Activated CD4-positive, alpha-beta T cell treated with anti-CD3 and anti-CD28 coated beads, Interleukin-2, amount 50 U/mL, for 48 hours (primary cell): ENCODE measurements around the gene VSIG10L2.

ENCODE experiments used
- DNase-seq, 2 experiments: peaks; one replicate each; pipeline ENCODE4 v3.0.0-alpha.2; 2020

The VSIG10L2 gene

GRCh38 chr11:125948278-125949051 is 2.6 kb downstream of the VSIG10L2 start:
- DNase-seq, result no peak

GRCh38 chr11:125949271-125950177 is 3.7 kb downstream of the VSIG10L2 start:
- DNase-seq, result no peak

DNA sequence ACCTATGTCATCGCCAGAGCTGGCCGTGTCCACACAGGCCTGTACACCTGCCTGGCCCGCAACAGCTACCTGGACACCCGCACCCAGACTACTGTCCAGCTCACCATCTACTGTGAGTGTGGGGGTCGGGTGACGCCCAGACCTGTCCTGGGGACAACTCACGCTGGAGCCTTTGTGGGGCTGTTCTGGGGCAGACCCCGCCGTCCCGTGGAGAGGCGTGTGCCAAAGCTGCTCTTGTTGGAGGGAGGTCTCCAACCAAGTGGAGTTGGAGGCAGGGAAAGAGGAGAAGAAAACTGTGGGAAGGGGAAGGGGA is 4.3 kb downstream of the VSIG10L2 start:
- no peak for DNase-seq

GRCh38 chr11:125950696-125951651 is 5.1 kb downstream of the VSIG10L2 start:
- DNase-seq, result no peak

DNA sequence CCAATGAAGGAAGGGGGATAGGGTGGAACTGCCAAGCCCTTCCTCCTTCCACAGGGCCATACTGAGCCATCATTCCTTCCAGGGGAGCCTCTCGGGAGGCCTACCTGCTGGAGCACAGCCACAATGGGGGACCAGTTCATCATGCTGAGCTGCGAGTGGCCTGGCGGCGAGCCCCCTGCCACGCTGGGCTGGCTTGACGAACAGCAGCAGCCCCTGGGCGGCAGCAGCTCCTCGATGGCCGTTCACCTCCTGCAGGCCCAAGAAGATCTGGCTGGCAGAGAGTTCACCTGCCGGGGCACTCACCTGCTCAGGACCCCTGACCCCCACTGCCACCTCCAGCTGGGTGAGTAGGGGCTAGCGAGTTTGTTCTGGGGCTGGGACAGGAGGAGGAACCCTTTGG is 5.9 kb downstream of the VSIG10L2 start:
- DNase-seq, result no peak

DNA sequence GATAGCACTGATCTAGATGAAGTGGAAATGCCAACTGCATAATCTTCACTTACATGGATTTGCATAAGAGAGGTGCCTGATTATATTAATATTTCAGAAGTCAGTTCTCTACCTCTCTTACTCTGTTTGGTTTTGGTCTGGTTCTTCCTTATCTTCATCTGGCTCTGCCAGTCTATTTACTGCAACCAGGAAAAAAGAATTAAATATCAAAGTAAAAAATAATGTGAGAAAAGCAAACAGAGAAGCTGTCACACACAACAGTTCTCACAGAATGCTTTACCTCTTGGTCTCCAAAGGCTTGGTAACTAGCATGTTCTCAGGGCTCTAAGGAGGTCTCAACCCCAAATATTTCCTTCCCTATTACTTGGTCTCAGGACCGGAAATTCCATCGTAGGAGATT is 6.7 kb downstream of the VSIG10L2 start:
- DNase-seq, result no peak

DNA sequence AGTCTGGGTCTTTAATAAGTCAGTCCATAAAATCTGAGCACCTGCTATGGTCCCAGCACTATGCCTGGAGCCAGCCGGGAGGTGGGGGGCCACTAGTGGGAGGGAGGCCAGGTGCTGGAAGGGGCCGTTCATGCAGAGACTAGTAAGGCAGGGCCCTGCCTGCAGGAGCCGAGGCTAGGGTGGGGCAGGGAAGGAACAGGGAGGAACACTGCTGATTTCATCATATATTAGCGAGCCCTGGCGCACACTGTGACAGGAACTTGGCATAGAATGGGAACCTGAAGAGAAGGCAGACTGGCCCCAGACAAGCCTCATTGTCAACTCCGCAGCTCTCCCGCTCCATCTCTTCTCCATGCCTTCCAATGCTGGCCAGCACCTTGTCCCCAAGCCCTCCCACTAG is 7.1 kb downstream of the VSIG10L2 start:
- DNase-seq, result no peak

DNA sequence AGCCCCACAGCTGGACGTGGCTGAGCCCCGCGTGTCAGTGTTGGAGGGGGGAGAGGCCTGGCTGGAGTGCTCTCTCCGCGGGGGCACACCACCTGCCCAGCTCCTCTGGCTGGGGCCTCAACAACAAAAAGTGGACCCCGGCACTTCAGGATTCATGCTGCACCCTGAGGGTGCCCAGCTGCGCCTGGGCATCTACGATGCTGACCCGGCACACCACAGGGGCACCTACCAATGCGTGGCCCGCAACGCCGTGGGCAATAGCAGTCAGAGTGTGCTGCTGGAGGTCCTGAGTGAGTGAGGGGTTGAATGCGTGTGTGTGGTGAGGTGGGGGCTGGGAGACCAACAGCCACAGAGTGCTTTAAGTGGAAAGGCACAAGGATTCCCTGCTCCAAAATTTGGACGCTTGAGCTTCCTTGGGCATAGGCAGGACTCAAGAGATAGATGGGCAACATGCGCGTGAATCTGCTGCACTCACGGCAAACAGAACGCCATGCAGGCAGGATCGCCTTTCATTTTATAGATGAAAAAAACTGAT is 7.6 kb downstream of the VSIG10L2 start:
- no peak for DNase-seq

- no peak for DNase-seq
Measured at GRCh38 chr11:125954123-125954944, 8.5 kb downstream of the VSIG10L2 start.

- DNase-seq, result no peak
Measured at GRCh38 chr11:125954945-125955640, 9.2 kb downstream of the VSIG10L2 start.

DNA sequence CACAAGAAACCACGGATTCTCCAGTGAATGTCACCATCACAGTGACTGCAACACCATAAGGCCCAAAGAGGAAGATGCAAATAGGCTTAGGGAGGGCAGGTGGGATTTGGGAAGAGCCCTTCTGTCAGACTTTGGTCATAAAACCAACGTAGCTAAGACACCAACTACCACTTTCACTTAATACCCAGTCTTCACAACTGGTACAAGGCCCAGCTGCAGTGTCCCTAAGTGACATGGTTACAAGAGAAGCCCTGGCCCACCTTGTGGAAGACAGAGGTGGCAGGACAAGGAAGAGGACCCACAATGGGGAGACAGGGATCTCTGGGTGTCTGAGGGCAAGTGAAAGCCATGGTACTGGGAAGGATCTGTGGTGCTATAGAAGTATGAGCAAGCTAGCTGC is 10.0 kb downstream of the VSIG10L2 start:
- DNase-seq, result no peak

GRCh38 chr11:125956391-125957134 is 10.7 kb downstream of the VSIG10L2 start:
- DNase-seq, result no peak

GRCh38 chr11:125957618-125958332 is 11.9 kb downstream of the VSIG10L2 start:
- no peak for DNase-seq

GRCh38 chr11:125958872-125959400 is 13.1 kb downstream of the VSIG10L2 start:
- DNase-seq, result no peak

DNA sequence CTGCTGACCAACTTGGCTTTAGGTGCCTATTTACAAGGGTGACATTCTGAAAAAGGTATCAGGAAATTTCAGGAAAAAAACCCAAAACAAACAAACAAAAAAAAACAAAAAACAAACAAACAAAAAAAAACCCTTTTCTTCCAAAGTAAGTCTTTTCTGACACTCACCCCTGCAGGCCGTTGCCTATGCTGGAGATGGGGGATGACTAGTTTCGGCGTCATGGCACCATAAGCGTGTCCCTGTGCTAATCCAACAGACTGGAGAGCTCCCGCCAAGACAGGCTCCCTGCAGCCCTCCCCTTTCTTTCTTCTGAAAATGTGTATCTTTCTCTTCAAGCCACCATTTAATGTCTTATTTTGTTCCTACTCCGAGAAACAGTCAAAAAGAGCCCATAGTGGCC is 13.7 kb downstream of the VSIG10L2 start:
- no peak for DNase-seq

GRCh38 chr11:125959931-125960330 is 14.1 kb downstream of the VSIG10L2 start:
- DNase-seq, result no peak

DNA sequence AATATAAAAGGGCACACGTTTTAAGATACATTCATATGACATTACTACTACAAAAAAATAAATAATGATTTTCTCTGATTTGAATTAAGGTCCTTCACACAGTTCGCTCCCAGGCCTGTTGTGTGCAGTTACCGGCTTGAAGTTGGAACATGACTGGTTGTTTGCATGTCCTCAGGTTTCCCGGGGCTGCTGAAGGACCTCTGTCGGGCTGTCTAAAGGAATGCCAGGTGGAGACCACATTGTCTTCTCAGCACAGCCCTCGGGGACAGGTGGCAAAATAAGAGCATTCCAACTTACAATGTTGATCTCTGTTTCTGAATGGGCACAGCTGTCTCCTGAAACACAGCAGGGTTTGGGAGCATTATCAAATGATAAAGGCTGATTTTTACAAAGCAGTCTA is 14.9 kb downstream of the VSIG10L2 start:
- no peak for DNase-seq

- no peak for DNase-seq
Measured at GRCh38 chr11:125967515-125967914, 21.7 kb downstream of the VSIG10L2 start.

- DNase-seq, result no peak
Measured at GRCh38 chr11:125968354-125968753, 22.5 kb downstream of the VSIG10L2 start.

DNA sequence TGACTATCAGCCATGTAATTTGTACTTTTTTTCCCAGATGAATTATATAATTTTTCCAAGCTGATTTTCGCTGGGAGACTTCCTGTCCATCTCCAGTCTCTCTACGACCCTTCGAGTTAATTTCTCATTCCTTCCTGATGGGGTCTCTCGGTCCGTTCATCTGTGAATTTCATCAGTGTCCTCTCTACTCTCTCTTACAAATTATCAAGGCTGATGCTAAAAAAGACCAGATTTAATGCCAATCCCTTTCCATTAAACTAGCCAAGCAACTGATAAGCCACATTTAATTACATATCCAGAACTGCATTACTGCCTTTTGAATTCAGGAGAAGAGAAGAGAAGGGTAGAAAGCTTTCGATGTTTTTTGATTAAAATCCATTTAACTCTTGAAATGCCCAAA is 25.8 kb downstream of the VSIG10L2 start:
- DNase-seq, result no peak
